Omental fat pad (tissue), 4 donors: ENCODE data around the gene CYP3A4. TPM values are rescaled to one million over a fixed set of nuclear protein-coding genes. Genes with fewer than 3 reads are reported as not detected.

Source experiments
- ATAC-seq: fragments of 150-250 bp; one replicate; pipeline ENCODE4 v1.9.1; 2016; ENCODE audit warnings: mild to moderate bottlenecking, moderate library complexity; ENCODE audit not compliant: low FRiP score
- DNase-seq: peaks from one replicate; pipeline ENCODE4 v3.0.0-alpha.2; 2019; ENCODE audit warnings: low spot score
- total RNA-seq, 4 donors: library from RNA; depleted of rRNA; stranded (reverse); fragments of >200 nt; gene quantifications; one replicate each; pipeline ENCODE4 v1.1.0, GENCODE V29; 2016
- TF ChIP-seq, protein P1 (sequence below), 3 donors: fragments of 450-650 bp; IDR thresholded peaks; one replicate each; pipeline ENCODE4 v1.5.1; 2016 to 2017; ENCODE audit warnings: antibody characterized with exemption in 3 of 3, mild to moderate bottlenecking in 3 of 3, moderate library complexity in 2 of 3

The CYP3A4 gene
- total RNA-seq: 1 to 10 TPM in 1 of 4 donors, under 1 TPM in 1, not detected in 2; 0.60 to 1.8 TPM

DNA sequence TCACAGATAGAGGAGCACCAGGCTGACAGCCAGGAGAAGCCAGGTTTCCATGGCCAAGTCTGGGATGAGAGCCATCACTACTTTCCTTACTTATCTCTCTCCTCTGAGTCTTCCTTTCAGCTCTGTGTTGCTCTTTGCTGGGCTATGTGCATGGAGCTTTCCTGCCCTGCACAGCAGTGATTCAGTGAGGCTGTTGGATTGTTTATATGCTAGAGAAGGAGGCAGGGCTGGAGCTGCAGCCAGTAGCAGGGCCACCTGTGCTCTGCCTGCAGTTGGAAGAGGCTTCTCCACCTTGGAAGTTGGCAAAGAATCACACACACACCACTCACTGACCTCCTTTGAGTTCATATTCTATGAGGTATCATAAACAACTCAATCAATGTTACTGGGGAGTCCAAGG is at the start of gene CYP3A4:
CYP3A4 (minus strand) TSS at position 178 of the 400 bp plus-strand sequence; CDS start at position 75, 103 bp downstream.
- ATAC-seq (peak; percentile 67), DNase-seq (no peak)
- TF ChIP-seq, protein P1, sequence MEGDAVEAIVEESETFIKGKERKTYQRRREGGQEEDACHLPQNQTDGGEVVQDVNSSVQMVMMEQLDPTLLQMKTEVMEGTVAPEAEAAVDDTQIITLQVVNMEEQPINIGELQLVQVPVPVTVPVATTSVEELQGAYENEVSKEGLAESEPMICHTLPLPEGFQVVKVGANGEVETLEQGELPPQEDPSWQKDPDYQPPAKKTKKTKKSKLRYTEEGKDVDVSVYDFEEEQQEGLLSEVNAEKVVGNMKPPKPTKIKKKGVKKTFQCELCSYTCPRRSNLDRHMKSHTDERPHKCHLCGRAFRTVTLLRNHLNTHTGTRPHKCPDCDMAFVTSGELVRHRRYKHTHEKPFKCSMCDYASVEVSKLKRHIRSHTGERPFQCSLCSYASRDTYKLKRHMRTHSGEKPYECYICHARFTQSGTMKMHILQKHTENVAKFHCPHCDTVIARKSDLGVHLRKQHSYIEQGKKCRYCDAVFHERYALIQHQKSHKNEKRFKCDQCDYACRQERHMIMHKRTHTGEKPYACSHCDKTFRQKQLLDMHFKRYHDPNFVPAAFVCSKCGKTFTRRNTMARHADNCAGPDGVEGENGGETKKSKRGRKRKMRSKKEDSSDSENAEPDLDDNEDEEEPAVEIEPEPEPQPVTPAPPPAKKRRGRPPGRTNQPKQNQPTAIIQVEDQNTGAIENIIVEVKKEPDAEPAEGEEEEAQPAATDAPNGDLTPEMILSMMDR (IDR thresholded peaks at IDR 0.05): no peak

DNA sequence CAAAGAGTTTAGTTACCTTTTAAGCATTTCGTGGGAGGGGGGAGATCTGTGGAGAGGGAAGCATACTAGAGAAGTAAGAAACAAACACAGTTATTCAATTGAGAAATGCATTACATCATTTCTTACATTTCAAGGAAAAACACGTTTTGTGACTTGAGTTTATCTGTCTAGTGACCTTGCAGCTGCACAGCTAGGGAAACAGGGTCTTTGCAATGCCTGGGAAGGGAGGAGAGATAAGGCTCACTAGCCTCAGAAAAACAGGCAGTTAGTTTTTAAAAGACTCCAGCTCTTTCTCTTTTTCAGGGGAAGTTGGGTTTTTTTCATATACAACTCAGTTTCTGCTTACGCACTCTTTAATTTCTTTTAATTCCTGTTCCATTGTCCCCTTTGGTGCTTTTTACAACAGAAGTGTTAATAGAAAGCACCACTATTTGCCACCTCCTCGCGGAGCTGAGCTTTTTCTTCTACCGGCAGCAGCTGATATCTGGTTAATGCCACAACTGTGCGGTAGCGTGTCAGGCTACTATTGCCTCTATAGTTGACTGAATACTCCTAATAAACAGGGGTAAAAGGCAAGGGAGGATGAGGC is 49.4 kb upstream of the CYP3A4 start:
- TF ChIP-seq, protein P1 (IDR thresholded peaks at IDR 0.05): no peak
- ATAC-seq (no peak), DNase-seq (no peak)

DNA sequence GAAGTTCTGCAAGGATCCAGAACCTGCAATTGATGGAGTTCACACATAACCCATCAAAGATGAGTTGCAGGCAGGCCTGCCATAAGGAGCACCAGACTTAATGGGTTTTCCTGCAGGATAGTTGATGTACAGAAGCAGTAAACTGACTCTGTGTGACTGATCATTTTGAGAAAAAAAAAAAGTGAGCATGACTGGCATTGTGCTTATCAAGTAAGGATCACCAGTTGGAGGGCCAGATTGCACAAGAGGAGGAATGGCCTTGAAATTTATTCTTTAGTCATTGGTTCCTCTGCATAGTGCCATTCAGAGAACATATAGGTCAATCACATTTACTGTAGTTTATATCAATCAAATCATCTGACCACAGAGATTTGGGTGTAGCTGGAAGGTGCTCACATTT is 47.6 kb upstream of the CYP3A4 start:
- no peak for ATAC-seq
- TF ChIP-seq, protein P1 (IDR thresholded peaks at IDR 0.05): no peak

DNA sequence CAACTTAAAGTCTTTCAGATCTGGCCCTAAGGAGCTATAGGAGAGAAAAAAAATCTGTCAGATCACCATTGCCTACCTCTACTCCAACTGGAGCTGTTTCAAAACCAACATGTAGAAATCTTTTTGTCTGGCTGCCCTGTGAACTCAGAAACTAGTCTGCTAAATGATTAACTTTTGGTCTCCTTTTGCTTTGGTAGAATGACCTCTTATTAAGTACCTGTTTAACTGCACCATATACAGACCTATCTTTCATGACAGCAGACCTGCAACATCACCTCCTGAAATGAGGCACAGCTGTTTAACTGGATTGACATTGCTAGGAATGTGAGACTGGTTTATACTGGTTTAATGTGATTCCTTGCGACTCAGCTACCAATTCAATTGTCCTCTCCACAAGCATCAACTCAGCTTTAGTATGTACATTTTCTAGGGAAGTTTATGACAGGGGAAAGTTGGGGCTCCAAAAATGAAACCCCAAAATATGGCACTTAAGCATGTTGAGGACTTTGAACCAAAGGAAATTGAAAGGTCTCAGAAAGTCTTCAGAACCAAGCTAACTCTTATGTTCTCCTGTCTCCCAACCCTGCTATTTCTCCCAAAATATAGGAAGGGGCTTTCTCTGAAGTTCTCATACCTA is 45.7 kb upstream of the CYP3A4 start:
- TF ChIP-seq, protein P1 (IDR thresholded peaks at IDR 0.05): no peak
- no peak for DNase-seq
- ATAC-seq: no peak

More for the DNA sequence above, 47.6 kb upstream of the CYP3A4 start:
- DNase-seq: no peak

DNA sequence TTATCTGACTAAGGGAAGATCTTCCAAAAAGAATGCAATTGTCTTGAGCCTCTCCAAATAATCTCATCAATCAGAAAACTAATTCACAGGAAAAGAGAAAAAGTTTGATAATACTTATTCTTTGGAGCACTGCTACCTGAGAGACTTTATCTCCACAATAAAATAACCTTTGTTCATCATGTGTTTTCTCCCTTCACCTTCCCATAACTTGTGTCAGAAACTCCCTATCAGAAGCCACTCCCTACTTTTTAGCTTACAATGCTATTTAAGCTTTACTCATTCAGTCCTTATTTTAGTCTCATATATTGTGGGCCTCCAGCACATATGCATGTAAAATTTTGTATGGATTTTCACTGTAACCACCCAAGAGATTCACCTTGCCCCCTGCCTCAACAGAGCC is 44.8 kb upstream of the CYP3A4 start:
- TF ChIP-seq, protein P1 (IDR thresholded peaks at IDR 0.05): no peak
- DNase-seq (no peak), ATAC-seq (no peak)

DNA sequence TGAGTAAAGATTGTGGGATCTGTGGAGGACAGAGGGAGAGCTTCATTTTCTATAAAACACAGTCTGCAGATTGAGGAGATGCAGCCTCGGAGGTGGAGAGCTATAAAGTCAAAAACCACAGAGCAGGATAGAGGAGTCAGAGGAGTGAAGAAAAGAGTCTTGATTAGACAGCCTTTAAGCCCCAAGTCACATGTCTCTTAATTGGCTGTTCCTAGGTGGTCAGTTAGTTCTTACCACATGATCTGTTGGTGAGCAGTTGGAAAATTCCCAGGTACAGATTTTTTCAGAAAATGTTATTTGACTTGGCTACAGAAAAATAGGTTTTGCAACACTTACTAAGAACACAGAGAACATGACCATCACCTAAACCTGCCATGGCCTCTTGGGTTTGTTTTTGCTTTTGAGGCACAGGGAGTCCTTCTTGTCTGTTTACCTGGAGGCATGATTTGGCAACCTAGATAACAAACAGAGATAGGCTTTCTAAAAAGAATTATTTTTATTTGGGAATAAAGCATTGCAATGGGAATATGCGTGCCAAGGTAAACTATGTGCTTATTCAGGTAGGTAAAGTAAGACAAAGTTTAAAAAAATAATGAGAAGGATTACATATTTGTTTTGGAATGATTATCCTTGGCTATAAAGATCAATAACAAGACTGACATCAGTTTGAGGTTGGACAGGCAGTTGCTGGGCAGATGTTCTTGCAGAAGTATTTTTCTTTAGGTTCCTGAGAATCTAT is 43.2 kb upstream of the CYP3A4 start:
- no peak for DNase-seq
- TF ChIP-seq, protein P1 (IDR thresholded peaks at IDR 0.05): no peak
- ATAC-seq: no peak
